Measurements from ENCODE around the gene OR4C12. TPM values are rescaled to one million over a fixed set of nuclear protein-coding genes. Genes with fewer than 3 reads are reported as not detected.
"Not testable (repeated sequence)": the region's sequence is repeated elsewhere in the genome, so short reads cannot be mapped to it uniquely, and the experiment has no call there.

OR4C12 gene
- polyA plus RNA-seq (ENCODE audit: insufficient read length in 4 of 4), result not detected

GRCh38 chr11:49982435-49982834, at the start of gene OR4C12:
OR4C12 (minus strand) TSS chr11:49982535; CDS start chr11:49982501, 34 bp downstream.
- not testable (repeated sequence) for DNase-seq (ENCODE audit: low read depth in 4 of 4, low spot score in 2 of 4)

GRCh38 chr11:50030193-50030592, 47.9 kb upstream of the OR4C12 start:
- no peak for DNase-seq (ENCODE audit: low read depth in 4 of 4, low spot score in 2 of 4)

- DNase-seq (ENCODE audit: low read depth in 4 of 4, low spot score in 2 of 4), result no peak
These were observed 13.2 kb upstream of the OR4C12 start for GRCh38 chr11:49995565-49995964.

GRCh38 chr11:49973439-49973838, 8.9 kb downstream of the OR4C12 start:
- DNase-seq (ENCODE audit: low read depth in 4 of 4, low spot score in 2 of 4), result not testable (repeated sequence)

GRCh38 chr11:49952091-49952490, 30.2 kb downstream of the OR4C12 start, which contains the start of gene OR4C13:
OR4C13 (plus strand) TSS chr11:49952391; CDS start chr11:49952423, 32 bp downstream.
- DNase-seq (ENCODE audit: low read depth in 4 of 4, low spot score in 2 of 4), result no peak

GRCh38 chr11:49948701-49949100, 33.6 kb downstream of the OR4C12 start:
- not testable (repeated sequence) for DNase-seq (ENCODE audit: low read depth in 4 of 4, low spot score in 2 of 4)

Other genes with a start within 250 kb of the OR4C12 start
- not detected for gene OR4C13, start 30.1 kb downstream of the OR4C12 start, polyA plus RNA-seq (ENCODE audit: insufficient read length in 4 of 4)
- gene OR4C45, start 50.3 kb upstream of the OR4C12 start, polyA plus RNA-seq (ENCODE audit: insufficient read length in 4 of 4), result not detected

Measured in left renal cortex interstitium (tissue), 4 donors.